ENCODE results near the gene EPHB2.

EPHB2 gene

GRCh38 chr1:22763487-22764200 is 53.0 kb downstream of the EPHB2 start:
- Histone ChIP-seq H4K20me1 (ENCODE audit: insufficient read depth, low read length, poor library complexity, severe bottlenecking) (no peaks in the 10 kb centered on the region), H3K9me3 (ENCODE audit: insufficient read depth, low read depth, low read length) (no peaks in the 10 kb centered on the region), H3K4me2 (ENCODE audit: low read depth, low read length, poor library complexity, severe bottlenecking) (no peak overlapping the region), H3K27me3 (ENCODE audit: insufficient read depth, low read length, poor library complexity, severe bottlenecking) (no peaks in the 10 kb centered on the region), H3K79me2 (ENCODE audit: insufficient read depth, low read length) (no peaks in the 10 kb centered on the region), H3F3A (ENCODE audit: low read depth) (no peaks in the 10 kb centered on the region), H3K4me3 (ENCODE audit: low read length, poor library complexity, severe bottlenecking) (no peak overlapping the region), H3K9me2 (replicated peaks; ENCODE audit: low read depth, low read length) (no peaks in the 10 kb centered on the region), H2AFZ (ENCODE audit: low read length) (no peak overlapping the region), H3K36me3 (ENCODE audit: insufficient read depth, low read length) (no peaks in the 10 kb centered on the region), H3K4me1 (ENCODE audit: insufficient read depth, low read length, poor library complexity, severe bottlenecking) (no peaks in the 10 kb centered on the region), H3K9ac (ENCODE audit: low read depth, low read length, poor library complexity, severe bottlenecking) (no peak overlapping the region)
- TF ChIP-seq EZH2phosphoT487 (IDR thresholded peaks at IDR 0.05; ENCODE audit: borderline replicate concordance) (no peak), CTCF (conservative IDR thresholded peaks at IDR 0.05; ENCODE audit: low read length) (no peak)

GRCh38 chr1:22767852-22768251 is 57.2 kb downstream of the EPHB2 start:
- no peaks in the 10 kb centered on the region for H3K79me2 ChIP-seq (ENCODE audit: insufficient read depth, low read length)
- no peaks in the 10 kb centered on the region for H3K4me1 ChIP-seq (ENCODE audit: insufficient read depth, low read length, poor library complexity, severe bottlenecking)
- H3K36me3 ChIP-seq (ENCODE audit: insufficient read depth, low read length) = no peaks in the 10 kb centered on the region

GRCh38 chr1:22769932-22770331 is 59.3 kb downstream of the EPHB2 start:
- no peak overlapping the region for H3K4me2 ChIP-seq (ENCODE audit: low read depth, low read length, poor library complexity, severe bottlenecking)
- H3K79me2 ChIP-seq (ENCODE audit: insufficient read depth, low read length) = no peaks in the 10 kb centered on the region
- no peaks in the 10 kb centered on the region for H3K9me2 ChIP-seq (replicated peaks; ENCODE audit: low read depth, low read length)
- no peak overlapping the region for H3K4me3 ChIP-seq (ENCODE audit: low read length, poor library complexity, severe bottlenecking)
- no peaks in the 10 kb centered on the region for H4K20me1 ChIP-seq (ENCODE audit: insufficient read depth, low read length, poor library complexity, severe bottlenecking)
- no peak overlapping the region for H3K9ac ChIP-seq (ENCODE audit: low read depth, low read length, poor library complexity, severe bottlenecking)
- H2AFZ ChIP-seq (ENCODE audit: low read length) = no peak overlapping the region
- H3F3A ChIP-seq (ENCODE audit: low read depth) = no peaks in the 10 kb centered on the region
- no peaks in the 10 kb centered on the region for H3K36me3 ChIP-seq (ENCODE audit: insufficient read depth, low read length)
- H3K27me3 ChIP-seq (ENCODE audit: insufficient read depth, low read length, poor library complexity, severe bottlenecking) = no peaks in the 10 kb centered on the region
- no peaks in the 10 kb centered on the region for H3K4me1 ChIP-seq (ENCODE audit: insufficient read depth, low read length, poor library complexity, severe bottlenecking)
- H3K9me3 ChIP-seq (ENCODE audit: insufficient read depth, low read depth, low read length) = no peaks in the 10 kb centered on the region
- TF ChIP-seq EZH2phosphoT487 (IDR thresholded peaks at IDR 0.05; ENCODE audit: borderline replicate concordance) (no peak), CTCF (conservative IDR thresholded peaks at IDR 0.05; ENCODE audit: low read length) (no peak)

More at GRCh38 chr1:22767852-22768251, 57.2 kb downstream of the EPHB2 start:
- Histone ChIP-seq H3K27me3 (ENCODE audit: insufficient read depth, low read length, poor library complexity, severe bottlenecking) (no peaks in the 10 kb centered on the region), H3K9me3 (ENCODE audit: insufficient read depth, low read depth, low read length) (no peaks in the 10 kb centered on the region), H3K4me3 (ENCODE audit: low read length, poor library complexity, severe bottlenecking) (no peak overlapping the region), H3K9ac (ENCODE audit: low read depth, low read length, poor library complexity, severe bottlenecking) (no peak overlapping the region), H4K20me1 (ENCODE audit: insufficient read depth, low read length, poor library complexity, severe bottlenecking) (no peaks in the 10 kb centered on the region), H3F3A (ENCODE audit: low read depth) (no peaks in the 10 kb centered on the region), H3K4me2 (ENCODE audit: low read depth, low read length, poor library complexity, severe bottlenecking) (no peak overlapping the region), H2AFZ (ENCODE audit: low read length) (no peak overlapping the region), H3K9me2 (replicated peaks; ENCODE audit: low read depth, low read length) (no peaks in the 10 kb centered on the region)
- TF ChIP-seq CTCF (conservative IDR thresholded peaks at IDR 0.05; ENCODE audit: low read length) (no peak), EZH2phosphoT487 (IDR thresholded peaks at IDR 0.05; ENCODE audit: borderline replicate concordance) (no peak)

Measured in Loucy (cell line).